Stimulated activated CD8-positive, alpha-beta memory T cell treated with anti-CD3 and anti-CD28 coated beads, Interleukin-4, amount 100 ng/mL, for 24 hours (primary cell): ENCODE results near the gene CYP2A13.
"Not testable (repeated sequence)": the region's sequence is repeated elsewhere in the genome, so short reads cannot be mapped to it uniquely, and the experiment has no call there.

Experiments
- DNase-seq: peaks from one replicate; pipeline ENCODE4 v3.0.0-alpha.2; 2020; ENCODE audit warnings: low read depth

The CYP2A13 gene, protein sequence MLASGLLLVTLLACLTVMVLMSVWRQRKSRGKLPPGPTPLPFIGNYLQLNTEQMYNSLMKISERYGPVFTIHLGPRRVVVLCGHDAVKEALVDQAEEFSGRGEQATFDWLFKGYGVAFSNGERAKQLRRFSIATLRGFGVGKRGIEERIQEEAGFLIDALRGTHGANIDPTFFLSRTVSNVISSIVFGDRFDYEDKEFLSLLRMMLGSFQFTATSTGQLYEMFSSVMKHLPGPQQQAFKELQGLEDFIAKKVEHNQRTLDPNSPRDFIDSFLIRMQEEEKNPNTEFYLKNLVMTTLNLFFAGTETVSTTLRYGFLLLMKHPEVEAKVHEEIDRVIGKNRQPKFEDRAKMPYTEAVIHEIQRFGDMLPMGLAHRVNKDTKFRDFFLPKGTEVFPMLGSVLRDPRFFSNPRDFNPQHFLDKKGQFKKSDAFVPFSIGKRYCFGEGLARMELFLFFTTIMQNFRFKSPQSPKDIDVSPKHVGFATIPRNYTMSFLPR

DNA sequence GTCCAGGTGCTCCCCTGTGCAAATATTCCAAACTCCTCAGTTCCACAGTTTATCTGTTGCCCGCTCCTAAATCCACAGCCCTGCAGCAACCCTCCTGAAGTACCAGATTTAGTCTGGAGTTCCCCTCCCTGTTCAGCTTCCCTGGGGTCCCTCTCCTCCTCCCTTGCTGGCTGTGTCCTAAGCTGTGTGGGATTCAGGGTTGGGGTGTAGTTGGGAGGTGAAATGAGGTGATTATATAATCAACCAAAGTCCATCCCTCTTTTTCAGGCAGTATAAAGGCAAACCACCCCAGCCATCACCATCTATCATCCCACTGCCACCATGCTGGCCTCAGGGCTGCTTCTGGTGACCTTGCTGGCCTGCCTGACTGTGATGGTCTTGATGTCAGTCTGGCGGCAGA is at the start of gene CYP2A13:
TSS of gene CYP2A13 (plus strand) at position 301 of the 400 bp plus-strand sequence. CDS start at position 322, 21 bp downstream.
- no peak for DNase-seq

DNA sequence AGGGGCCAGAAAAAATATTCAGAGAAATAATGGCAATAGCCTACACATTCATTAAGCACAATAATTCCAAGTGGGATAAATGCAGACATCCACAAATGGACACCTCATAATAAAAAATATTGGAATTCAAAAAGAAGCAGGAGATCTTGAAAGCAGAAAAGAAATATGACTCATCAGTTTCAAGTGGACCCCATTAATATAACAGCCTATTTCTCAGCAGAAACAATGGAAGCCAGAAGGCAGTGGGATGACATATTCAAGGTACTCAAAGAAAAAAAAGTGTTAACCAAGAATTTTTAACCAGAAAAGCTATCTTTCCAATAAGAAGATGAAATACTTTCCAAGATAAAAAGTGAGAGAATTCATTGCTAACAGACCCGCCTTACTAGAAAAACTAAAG is 48.4 kb upstream of the CYP2A13 start:
- DNase-seq, result no peak

DNA sequence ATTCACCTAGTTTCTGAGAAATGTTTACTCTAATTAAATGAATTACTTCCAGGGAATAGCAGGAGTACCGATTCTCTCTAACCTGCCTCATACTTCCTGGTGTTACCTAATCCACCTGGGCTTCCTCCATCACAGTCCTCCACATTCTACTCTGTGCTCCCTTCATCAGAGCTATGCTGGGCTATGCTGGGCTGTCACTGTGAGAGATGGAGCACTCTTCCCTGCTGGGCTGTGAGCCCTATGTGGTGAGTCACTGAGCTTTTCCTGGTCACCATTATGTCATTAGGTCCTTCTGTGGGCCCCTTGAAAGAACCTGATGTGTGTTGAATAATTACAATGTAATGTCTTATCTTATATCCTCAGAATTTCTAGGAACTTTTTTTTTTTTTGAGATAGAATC is 43.2 kb upstream of the CYP2A13 start:
- not testable (repeated sequence) for DNase-seq

DNA sequence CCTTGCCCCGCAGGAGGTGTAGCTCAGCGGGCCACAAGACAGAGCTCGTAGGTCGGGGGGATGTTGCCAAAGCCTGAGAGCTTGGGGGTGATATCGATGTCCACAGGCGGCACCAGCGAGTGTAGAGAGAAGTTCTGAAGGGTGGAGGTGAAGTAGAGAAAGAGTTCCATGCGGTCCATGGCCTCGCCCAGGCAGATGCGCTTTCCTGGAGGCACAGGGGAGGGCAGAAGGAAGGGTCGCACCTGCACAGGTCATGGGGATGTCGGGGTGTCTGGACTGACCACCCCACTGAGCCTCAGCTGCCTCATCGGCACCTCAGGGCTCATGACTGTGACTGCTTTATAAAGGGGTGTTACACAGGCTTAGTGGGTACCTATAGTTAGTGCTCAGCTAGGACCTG is 37.8 kb upstream of the CYP2A13 start:
- no peak for DNase-seq

DNA sequence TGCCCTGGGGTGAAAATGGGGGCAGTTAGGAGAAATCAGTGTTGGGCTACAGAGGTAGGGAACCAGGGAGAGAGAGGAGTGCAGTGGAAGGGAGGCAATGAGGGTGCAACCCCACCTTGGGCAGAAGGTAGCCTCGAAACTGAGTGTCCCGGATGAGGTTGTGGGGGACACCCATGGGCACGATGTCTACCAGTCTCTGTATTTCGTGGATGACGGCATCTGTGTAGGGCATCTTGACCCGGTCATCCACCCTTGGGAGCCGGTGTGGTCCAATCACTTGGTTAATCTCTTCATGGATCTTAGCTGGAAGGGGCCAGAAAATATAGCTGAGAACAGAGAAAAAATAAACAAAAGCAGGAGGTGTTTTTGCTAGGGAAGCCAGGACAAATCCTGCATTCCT is 36.1 kb upstream of the CYP2A13 start:
- not testable (repeated sequence) for DNase-seq

DNA sequence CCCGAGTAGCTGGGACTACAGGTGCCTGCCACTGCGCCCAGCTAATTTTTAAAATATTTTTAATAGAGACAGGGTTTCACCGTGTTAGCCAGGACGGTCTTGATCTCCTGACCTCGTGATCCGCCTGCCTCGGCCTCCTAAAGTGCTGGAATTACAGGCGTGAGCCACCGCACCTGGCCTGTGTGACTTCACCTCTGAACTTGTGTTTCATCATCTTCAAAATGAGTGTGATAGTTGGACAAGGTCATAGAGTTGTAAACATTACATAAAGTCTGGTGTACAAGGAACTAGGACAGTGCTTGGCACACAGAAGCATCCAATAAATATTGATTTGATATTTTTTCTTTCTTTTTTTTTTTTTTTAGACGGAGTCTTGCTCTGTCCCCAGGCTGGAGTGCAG is 34.9 kb upstream of the CYP2A13 start:
- not testable (repeated sequence) for DNase-seq

DNA sequence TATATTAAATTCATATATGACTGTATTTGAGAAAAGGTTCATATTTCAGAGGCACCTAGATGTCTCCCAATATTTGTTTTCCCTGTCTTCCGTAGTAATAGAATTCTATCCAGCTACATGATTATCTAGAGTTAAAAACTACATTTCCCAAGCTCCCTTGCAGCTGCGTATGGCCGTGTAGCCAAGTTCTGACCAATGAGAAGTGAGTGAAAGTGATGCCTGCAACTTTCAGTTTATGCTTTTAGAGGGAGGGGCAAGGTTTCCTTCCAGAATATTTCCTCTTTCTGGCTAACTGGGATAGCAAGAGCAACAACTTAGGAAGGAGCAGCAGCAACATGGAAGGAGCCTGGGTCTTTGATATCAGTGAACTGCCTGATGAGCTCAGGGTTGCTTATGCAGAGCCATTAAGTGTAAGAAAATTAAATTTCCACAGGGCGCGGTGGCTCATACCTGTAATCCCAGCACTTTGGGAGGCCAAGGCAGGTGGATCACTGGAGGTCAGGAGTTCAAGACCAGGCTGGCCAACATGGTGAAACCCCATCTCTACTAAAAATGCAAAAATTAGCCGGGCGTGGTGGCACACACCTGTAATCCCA is 23.2 kb upstream of the CYP2A13 start:
- no peak for DNase-seq

DNA sequence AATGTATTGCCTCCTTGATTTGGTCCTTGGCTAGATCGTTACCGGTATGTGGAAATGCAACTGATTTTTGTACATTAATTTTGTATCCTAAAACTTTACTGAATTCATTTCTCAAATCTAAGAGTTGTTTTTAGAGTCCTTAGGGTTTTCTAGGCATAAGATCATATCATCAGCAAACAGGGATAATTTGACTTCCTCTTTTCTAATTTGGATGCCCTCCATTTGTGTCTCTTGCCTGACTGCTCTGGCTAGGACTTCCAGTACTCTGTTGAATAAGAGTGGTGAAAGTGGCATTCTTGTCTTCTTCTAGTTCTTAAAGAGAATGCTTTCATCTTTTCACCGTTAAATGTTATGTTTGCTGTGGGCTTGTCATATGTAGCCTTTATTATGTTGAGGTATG is 12.0 kb upstream of the CYP2A13 start:
- no peak for DNase-seq

DNA sequence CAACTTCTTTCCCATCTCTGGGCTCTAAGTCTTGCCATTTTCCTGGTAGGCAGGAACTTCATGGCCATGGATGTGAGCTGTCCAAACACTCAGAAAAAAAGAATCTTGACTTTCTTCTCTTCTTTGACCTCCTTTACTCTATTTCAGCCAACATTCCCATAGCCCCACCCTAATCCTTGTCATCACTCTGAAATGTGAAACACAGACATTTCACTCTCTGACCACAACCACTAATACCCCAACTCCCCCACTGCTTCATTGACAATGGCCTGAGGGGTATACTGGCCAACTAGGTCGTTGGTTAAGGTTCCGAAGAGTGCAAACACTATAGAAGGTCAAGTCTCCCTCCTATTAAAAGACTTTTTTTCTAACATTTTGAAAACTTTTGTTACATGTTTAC is 4.7 kb upstream of the CYP2A13 start:
- no peak for DNase-seq

DNA sequence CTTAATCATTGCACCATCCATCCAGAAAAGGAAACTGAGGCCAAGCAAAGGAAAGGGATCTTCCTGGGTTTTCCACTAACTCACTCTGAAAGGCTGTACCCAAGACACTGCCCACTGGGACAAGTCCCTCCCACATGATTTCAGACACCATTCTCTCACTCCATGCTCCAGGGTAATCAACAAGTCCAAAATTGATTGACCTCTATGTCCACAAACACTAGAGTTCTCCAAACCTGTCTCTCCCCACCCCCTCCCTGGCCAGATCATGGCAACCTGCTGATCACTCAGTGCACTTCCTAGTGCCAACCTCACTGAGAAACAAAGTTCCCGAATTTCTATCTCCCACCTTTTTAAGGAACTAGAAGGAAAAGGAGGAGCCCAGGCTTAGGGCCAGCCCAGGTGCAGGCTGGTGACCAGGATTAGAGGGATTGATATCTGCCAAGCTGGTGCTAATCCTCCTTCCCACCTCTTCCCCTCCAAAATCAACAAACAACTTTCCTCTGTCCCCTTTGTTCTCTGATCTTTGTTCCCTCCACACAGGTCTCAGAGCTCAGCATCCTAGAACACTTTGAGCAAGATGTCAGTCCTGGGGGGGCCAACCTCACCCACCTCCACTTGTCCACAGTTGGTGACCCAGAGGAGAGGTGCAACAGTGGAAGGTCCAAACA is 2.4 kb upstream of the CYP2A13 start:
- DNase-seq, result no peak

DNA sequence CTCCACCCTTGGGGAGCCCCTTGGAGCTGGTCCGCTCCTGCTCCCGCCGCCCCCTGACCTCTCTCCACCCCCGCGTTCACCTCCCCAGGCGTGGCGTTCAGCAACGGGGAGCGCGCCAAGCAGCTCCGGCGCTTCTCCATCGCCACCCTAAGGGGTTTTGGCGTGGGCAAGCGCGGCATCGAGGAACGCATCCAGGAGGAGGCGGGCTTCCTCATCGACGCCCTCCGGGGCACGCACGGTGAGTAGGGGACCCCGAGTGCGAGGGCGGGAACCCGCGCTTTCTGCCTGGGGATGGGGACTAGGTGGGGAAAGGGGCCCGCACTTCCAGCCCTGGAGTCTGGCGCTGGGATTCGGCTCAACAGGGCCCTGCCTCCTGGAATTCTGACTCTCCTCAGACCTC is 1.7 kb downstream of the CYP2A13 start:
- DNase-seq, result no peak

DNA sequence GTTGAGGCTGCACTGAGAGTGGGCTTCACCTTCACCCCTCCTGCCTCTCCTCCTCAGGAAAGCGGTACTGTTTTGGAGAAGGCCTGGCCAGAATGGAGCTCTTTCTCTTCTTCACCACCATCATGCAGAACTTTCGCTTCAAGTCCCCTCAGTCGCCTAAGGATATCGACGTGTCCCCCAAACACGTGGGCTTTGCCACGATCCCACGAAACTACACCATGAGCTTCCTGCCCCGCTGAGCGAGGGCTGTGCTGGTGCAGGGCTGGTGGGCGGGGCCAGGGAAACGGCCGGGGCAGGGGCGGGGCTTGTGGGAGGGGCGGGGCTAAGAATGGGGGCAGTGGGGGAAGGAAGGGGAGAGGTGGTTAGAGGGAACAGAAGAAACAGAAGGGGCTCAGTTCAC is 7.5 kb downstream of the CYP2A13 start:
- no peak for DNase-seq

DNA sequence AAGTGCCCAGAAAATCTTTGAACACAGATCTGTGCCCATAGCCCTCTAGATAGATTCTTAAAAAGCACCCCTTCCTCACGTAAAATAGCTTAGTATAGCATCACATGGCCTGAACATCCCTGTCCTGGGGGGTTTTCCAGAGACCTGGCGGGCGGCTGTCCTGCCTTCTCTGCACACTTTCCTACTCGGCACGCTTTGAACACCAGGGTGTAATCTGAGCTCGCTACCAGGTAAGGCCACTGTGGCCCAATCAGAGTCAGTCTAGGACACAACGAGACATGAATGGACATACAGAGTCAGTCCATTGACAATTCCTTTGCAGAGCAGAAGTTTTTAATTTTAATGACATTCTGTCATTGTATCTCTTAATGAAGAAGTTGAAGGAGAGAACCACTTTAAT is 8.1 kb downstream of the CYP2A13 start:
- no peak for DNase-seq

DNA sequence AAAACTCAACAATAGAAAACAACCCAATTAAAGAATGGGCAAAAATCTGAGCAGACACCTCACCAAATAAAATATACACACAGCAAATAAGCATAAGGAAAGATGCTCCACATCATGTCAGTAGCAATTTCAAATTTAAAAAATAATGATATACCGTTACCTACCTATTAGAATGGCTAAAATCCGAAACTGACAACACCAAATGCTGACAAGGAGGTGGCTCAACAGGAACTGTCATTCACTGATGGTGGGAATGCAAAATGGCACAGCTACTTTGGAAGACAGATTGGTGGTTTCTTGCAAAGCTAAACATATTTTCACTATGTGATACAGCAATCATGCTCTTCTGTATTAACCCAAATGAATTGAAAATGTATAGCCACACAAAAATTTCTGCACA is 9.1 kb downstream of the CYP2A13 start:
- DNase-seq, result no peak

DNA sequence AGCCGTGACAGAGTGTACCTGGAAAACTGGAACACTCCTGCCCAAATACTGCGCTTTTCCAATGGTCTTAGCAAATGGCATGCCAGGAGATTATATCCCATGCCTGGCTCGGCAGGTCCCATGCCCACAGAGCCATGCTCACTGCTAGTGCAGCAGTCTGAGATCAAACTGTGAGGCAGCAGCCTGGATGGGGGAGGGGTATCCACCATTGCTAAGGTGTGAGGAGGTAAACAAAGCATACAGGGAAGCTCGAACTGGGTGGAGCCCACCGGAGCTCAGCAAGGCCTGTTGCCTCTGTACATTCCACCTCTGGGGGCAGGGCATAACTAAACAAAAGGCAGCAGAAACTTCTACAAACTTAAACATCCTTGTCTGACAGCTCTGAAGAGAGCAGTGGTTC is 10.5 kb downstream of the CYP2A13 start:
- DNase-seq, result no peak

DNA sequence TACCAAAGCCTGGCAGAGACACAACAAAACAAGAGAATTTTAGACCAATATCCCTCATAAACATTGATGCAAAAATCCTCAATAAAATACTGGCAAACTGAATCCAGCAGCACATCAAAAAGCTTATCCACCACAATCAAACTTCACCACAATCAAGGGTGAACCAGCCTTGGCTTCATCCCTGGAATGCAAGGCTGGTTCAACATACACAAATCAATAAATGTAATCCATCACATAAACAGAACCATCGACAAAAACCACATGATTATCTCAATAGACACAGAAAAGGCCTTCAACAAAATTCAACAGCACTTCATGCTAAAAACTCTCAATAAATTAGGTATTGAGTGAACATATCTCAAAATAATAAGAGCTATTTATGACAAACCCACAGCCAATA is 14.0 kb downstream of the CYP2A13 start:
- DNase-seq, result not testable (repeated sequence)

DNA sequence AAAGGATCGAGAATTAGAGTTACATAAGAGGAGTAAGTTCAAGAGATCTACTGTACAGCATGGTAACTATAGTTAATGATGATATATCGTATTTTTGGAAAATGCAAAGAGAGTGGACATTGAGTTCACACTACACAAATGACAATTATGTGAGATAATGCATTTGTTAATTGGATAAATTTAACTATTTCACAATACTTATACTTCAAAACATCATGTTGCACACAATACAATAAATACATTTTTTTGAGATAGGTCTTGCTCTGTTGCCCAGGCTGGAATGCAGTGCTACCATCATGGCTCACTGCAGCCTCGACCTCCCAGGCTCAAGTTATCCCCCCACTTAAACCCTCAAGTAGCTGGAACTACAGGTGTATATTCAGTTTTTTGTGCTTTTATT is 17.9 kb downstream of the CYP2A13 start:
- DNase-seq, result no peak

DNA sequence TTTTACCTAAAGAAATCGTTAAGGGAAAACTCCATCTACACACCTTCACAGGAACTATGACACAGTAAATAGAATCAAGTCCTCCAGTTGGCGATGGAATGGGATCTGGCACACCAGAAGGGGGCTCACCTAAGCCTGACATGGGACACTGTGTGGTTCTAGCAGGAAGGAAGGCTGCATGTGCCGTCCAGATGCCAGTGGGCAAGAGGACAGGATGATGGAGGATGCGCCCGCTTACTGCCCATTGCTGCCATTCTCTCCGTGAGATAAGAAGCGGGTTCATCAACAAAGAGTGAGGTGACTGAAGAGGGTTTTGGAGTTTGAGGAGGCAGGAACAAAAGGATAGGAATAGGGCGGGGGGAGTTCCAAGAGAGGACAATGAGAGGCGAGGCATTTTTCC is 23.0 kb downstream of the CYP2A13 start:
- DNase-seq, result no peak

DNA sequence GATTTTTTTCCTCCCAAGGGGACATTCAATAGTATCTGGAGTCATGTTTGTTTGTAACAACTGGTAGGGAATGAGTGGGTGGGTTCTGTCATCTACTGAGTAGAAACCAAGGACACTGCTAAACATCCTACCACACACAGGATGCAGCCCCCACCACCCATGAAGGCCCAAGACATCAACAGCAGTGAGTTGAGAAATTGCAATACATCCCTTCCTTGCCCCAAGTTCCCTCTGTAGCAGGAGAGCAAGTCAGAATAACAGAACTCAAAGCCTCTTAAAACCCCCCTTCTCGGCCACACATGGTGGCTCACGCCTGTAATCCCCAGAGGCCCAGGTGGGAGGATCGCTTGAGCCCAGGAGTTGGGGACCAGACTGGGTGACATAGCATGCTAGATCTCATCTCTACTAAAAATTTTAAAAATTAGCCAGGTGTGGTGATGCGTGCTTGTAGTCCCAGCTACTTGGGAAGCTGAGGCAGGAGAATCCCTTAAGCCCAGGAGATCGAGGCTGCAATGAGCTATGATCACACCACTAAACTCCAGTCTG is 23.6 kb downstream of the CYP2A13 start:
- DNase-seq, result no peak

DNA sequence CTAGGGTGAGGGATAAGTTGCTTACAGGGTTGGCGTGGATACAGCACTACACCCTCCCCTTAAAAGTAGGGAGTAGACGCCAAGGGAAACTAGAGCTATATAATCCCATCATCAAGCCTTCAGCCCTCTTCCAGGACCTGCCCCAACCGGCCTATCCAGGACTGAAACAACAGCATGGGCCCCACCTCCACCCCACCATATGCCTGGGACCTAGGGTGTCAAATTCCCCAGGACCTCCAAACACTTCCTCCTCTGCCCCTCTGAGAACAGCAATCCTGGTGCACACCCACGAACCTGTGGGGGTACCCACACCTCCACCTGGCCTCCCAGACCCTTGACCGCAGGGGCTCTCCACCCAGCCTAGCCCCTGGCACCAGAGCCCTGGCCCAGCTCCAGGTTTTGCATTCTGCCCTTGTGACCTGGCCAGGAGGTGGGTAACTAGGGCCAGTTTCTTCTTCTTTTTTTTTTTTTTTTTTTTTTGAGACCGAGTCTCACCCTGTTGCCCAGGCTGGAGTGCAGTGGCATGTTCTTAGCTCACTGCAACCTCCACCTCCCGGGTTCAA is 24.6 kb downstream of the CYP2A13 start:
- DNase-seq, result no peak

DNA sequence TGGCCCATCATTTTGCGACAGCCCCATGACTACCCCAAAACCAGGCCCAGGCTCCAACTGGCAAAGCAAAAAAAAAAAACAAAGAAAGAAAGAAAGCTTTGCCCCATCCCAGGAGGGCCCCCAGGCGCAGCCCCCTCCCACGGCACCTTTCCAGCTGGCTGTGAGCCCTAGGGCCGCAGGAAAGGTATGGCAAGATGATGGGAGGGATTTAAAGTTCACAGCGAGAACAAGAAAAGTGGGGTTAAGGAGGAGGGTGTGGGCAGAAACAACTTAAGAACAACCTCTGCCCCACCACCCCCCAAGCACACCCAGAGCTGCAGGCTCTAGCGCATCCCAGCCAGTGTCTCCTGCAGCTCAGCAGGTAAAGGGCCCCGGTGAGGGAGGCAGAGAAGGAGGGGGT is 25.9 kb downstream of the CYP2A13 start, which contains the start of gene CYP2F1:
TSS of gene CYP2F1 (plus strand) at position 301 of the 400 bp plus-strand sequence. CDS start 1,757 bp downstream, outside the sequence.
- no peak for DNase-seq

DNA sequence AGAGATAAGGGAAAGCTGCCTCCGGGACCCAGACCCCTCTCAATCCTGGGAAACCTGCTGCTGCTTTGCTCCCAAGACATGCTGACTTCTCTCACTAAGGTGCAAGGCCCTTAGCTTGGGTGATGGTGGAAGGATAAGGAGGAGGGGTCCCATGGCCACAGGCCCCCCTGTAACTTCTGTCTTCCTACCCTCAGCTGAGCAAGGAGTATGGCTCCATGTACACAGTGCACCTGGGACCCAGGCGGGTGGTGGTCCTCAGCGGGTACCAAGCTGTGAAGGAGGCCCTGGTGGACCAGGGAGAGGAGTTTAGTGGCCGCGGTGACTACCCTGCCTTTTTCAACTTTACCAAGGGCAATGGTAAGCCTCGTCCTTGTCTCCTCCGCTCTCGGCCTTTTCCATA is 28.0 kb downstream of the CYP2A13 start:
- DNase-seq, result no peak
